Head of caudate nucleus (tissue), 42 donors: ENCODE measurements around the gene CEBPB.

Experiments
- DNase-seq, 42 donors: peaks; one replicate each; pipeline versions ENCODE4 v3.0.0 to v3.0.0-alpha.2; 2020 to 2021; ENCODE audit warnings: mixed read lengths in 7 of 42
- intact Hi-C: fragments of 100-400 bp; cut with DNase I; formaldehyde crosslinking; loops from one replicate; pipeline ENCODE4 v1.15.0; 2022

Gene CEBPB

DNA sequence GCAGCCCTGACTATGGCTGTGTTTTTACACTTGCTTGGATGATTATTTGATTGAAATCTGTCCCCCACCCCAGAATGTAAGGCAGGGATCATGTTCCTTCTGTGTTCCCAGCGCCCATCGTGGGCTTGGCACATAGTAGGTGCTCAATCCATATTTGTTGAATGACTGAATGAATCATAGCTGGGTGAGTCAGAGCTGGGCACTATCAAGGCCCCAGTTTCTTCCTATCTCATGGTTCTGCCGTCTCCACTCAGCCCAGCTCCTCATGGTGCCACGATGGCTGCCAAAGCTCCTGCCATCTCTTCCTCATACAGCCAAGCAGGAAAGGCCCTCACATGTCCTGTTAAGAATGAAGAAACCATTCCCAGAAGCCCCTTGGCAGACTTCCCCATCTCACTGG lies 29.0 kb downstream of the CEBPB start:
- intact Hi-C loops = no loop called here
- DNase-seq = no peak

DNA sequence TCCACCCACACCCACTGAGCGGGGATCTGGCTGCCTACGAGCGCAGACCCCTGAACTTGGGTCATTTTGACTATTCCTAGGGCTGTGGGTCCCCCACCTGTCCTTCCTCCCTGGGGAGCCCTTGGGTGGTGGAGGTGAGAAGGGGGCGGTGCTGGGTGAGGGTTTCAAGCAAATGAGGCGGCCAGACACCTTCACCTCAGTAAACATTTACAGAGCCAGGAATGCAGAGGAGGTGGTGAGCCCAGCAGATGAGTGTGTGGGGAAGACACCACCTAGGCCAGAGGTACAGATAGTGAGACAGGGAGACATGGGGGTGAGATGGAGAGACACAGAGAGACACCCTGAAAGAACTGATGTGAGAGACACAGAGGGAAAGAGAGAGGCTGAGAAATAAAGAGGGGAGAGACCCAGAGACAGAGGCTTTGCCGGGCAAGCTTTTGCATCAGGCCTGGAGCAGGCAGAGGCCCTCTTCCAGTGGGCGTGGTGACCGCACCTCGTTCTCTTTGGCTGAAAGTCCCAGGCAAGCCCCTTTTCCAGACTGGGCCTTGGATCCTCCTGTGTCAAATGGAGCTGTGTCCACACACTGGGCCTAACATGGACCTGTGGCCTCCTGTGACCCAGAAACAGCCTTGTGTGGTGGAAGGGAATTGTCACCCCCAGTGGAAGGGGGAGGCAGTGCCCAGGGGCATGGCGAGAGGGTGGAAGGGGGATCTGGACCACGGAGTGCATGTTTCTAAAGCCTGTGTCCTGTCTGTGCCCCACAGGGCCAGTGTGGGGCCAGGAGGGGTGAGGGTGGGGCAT lies 29.7 kb downstream of the CEBPB start:
- intact Hi-C loops = no loop called here
- DNase-seq = no peak

DNA sequence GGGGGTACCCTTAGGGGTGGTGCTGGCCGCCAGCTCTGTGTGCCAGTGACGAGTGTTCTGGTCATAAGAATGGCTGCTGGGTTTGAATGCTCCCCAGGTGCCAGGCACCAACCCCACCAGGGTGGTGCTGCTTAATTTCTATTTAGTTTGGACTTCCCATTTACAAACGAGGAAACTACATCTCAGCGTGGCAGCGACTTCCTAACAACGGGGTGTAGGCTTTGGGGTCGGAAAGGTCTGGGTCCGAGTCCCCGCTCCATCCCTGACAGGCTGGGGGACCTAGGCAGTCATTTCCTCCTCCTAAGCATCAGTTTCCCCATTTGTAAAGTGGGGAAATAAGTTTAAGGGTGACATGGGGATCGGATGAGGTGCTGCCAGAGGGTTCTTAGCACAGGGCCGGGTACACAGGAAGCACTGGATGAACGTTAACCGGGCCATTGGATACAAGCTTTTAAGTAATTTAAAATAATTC lies 30.3 kb downstream of the CEBPB start:
- intact Hi-C loops = no loop called here
- DNase-seq = no peak

DNA sequence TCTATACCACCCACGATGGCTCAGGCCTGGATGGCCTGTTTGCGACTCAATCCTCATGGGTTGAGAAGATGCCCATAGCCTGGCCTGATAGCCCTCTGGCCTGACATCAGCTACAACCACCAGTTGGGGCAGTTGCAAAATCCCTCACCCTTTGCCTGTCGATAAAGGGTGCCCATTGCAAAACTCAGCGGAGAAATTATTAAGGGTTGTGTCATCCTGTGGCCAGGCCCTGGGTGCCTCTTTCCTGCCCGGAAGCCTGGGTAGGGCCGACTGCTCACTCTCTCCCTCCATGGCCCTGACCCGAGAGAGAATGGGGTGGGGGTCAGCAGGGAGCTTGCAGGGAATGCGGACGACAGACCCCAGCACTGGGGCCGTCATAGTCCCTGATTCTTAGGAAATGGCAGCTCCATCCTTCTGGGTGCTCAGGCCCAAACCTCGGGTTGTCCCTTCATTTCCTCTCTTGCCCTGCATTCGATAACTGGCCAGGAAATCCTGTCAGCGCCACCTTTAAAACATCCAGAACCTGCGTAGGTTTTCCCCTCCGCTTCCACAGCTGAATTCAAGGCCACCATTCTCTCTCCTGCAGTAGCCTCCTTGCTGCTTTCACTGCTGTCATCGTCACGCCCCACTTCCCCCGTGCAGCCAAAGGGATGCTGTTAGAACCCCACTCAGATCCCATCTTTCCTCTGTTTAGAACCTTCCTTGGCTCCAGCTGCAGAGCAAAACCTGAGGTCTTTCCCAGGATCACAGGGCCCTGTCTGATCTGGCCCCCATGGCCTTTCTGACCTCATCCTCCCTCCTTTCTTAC lies 31.1 kb downstream of the CEBPB start:
- intact Hi-C loops = no loop called here
- peak in 15 of 42 donors; percentile 3 to 62 (median 36) for DNase-seq

GRCh38 chr20:50222309-50223038 lies 31.8 kb downstream of the CEBPB start:
- DNase-seq = no peak
- intact Hi-C loops = no loop called here

- intact Hi-C loops = no loop called here
- DNase-seq = no peak
Measured at GRCh38 chr20:50223039-50224005, 32.7 kb downstream of the CEBPB start.

DNA sequence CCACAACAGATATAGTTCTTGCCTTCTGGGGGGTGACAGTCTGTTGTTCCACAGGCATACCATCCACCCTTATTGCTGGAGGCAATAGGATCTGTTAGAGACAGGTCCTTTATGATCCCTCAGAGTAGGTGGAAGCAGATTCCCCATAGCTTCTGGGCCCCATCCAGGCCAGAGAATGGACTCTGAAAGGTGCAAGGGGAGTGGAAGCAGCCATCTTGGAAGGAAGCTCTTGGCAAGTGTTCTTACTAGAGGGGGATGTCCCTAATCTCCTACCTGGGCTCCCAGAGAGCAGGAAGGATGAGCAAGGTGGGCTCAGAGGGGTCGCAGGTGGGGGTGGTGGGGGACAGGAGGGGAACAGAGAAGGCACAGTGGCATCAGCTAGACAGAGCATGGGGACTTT lies 33.4 kb downstream of the CEBPB start:
- intact Hi-C loops = no loop called here
- no peak for DNase-seq

DNA sequence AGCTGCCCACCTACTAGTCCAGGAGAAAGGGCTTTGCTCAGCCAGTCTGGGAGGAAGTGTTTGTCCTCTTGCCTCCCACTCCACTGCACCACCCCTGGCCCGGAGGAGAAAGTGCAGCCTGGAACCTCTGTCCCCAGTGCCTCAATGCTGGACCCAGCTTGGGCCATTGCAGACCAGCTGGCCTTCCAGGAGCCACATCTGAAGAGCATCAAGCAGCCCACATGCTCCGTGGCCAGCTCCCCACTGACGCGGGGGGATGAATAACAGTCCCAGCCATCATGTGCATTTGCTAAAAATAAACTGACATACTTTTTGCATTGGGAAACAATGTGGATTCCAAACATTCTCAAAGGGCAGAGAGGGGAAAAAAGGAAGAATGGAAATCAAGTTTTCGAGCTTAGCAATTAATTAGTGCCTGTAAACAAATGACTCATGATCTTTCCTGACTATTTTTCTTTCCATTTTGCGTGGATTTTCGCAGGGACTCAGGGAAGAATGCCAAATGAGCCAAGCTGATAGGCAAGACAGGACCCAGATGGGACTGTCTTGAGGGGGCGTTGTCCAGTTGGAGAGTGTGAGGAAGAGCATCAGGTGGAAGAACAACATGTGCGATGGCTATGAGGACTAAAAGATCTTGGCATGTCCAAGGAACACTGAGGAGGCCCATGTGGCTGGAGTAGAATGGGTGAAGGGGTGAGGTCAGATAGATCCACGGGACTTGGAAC lies 34.1 kb downstream of the CEBPB start:
- no peak for DNase-seq

GRCh38 chr20:50226093-50226974 lies 35.7 kb downstream of the CEBPB start:
- intact Hi-C loops = no loop called here
- peak in 7 of 42 donors; percentile 8 to 55 (median 23) for DNase-seq

More for the DNA sequence above, 34.1 kb downstream of the CEBPB start:
- intact Hi-C loops = no loop called here

GRCh38 chr20:50227506-50227905 lies 36.9 kb downstream of the CEBPB start:
- intact Hi-C loops = no loop called here

GRCh38 chr20:50229156-50229607 lies 38.6 kb downstream of the CEBPB start:
- DNase-seq = no peak
- intact Hi-C loops = no loop called here

More at GRCh38 chr20:50227506-50227905, 36.9 kb downstream of the CEBPB start:
- DNase-seq = no peak

GRCh38 chr20:50230184-50230583 lies 39.6 kb downstream of the CEBPB start:
- peak in 31 of 42 donors; percentile 9 to 84 (median 50) for DNase-seq
- intact Hi-C loops = no loop called here

DNA sequence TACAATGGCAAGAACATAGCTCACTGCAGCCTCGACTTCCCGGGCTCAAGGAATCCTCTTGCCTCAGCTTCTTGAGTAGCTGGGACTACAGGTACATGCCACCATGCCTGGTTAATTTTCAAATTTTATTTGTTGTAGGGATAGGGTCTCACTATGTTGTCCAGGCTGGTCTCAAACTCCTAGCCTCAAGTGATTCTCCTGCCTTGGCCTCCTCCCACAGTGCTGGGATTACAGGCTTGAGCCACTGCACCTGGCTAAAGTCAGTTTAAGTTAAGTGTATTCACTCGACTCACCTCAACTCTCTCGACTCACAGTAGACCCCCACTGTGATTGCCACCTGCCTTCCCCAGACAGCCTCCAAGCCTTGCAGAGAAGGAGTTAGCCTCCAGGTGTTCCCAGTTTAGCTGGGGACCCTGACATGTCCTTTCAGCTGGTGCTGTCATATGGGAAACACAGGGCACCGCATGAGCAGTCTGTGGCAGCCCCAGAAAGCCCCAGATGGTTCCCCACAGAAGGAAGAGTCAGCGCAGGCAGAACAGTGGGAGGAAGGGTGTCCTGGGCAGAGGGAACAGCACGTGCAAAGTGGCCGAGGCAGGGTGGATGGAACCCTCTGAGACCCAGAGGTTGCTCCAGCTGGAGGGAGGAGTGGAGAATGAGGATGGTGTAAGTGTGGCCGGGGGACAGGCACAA lies 40.4 kb downstream of the CEBPB start:
- intact Hi-C loops = no loop called here

GRCh38 chr20:50231854-50232253 lies 41.2 kb downstream of the CEBPB start:
- intact Hi-C loops = no loop called here
- no peak for DNase-seq

More for the DNA sequence above, 40.4 kb downstream of the CEBPB start:
- DNase-seq = no peak

GRCh38 chr20:50232651-50233324 lies 42.2 kb downstream of the CEBPB start:
- intact Hi-C loops = no loop called here
- no peak for DNase-seq
